ENCODE measurements around the gene DNAJB4. TPM values are rescaled to one million over a fixed set of nuclear protein-coding genes. Genes with fewer than 3 reads are reported as not detected.

Gene DNAJB4
- total and polyA plus RNA-seq, 2 experiments from 2014 or later: 12.4 to 12.9 TPM

DNA sequence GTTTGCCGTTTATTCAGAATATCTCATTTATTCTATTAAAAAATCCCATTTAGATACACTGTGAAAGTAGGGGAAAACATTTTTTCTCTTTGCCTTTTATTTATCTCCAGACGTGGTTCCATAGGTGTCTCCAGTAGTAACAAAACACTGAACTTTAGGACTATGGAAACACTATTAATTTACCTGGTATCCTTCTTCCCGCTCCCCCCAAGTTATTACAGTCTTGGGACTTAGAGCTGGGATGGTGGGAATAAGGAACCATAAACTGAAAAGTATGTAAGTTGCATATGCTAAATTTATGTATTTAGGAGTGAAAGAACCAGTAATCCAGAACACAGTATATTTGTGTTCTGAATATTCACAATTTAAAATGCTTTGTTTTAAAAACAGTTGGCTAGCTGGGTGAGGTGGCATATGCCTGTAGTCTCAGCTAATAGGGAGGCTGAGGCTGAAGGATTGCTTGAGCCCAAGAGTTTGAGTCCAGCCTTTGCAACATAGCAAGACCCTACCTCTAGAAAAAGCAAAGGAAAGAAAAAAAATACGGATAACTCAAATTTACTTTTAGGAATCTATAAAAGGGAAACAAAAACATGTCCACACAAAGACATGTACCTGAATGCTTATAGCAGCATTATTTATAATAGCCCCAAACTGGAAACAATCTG is 3.1 kb downstream of the DNAJB4 start:
- no peaks in the 10 kb centered on the region for H3K27me3 ChIP-seq (ENCODE audit: insufficient read depth)
- Mint-ChIP-seq H3K27ac (no peak overlapping the region), H3K36me3 (ENCODE audit: low read depth) (no peaks in the 10 kb centered on the region), H3K9me3 (peaks cover 2% of the 10 kb centered on the region; the same call in 1 of the 3 replicates), H3K4me1 (peaks cover 18% of the 10 kb centered on the region), H3K4me3 (no peak overlapping the region), H3K27me3 (ENCODE audit: insufficient read depth, low read depth, poor library complexity) (peaks cover 6% of the 10 kb centered on the region)
- H4K20me1 ChIP-seq (replicated peaks; ENCODE audit: insufficient read depth): no peaks in the 10 kb centered on the region
- no peaks in the 10 kb centered on the region for H3K9me2 ChIP-seq (ENCODE audit: insufficient read depth)
- H3K4me2 ChIP-seq: no peak overlapping the region
- H3K4me3 ChIP-seq: no peak overlapping the region
- no peak for ATAC-seq
- DNase-seq (ENCODE audit: low spot score): no peak
- H3K4me1 ChIP-seq (ENCODE audit: insufficient read depth): peaks cover 18% of the 10 kb centered on the region
- H3K27ac ChIP-seq (ENCODE audit: low read depth): no peak overlapping the region
- H2AFZ ChIP-seq: no peak overlapping the region
- no peaks in the 10 kb centered on the region for H3F3A ChIP-seq (replicated peaks; ENCODE audit: low read depth)
- H3K36me3 ChIP-seq (ENCODE audit: insufficient read depth): no peaks in the 10 kb centered on the region
- TF ChIP-seq CREB1 (CRISPR knock-in tag; IDR thresholded peaks at IDR 0.05; ENCODE audit: low read depth): no peak
- TF ChIP-seq EZH2 (IDR thresholded peaks at IDR 0.05; ENCODE audit: low read depth, unreplicated experiment): no peak
- TF ChIP-seq, protein P1, sequence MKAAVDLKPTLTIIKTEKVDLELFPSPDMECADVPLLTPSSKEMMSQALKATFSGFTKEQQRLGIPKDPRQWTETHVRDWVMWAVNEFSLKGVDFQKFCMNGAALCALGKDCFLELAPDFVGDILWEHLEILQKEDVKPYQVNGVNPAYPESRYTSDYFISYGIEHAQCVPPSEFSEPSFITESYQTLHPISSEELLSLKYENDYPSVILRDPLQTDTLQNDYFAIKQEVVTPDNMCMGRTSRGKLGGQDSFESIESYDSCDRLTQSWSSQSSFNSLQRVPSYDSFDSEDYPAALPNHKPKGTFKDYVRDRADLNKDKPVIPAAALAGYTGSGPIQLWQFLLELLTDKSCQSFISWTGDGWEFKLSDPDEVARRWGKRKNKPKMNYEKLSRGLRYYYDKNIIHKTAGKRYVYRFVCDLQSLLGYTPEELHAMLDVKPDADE (IDR thresholded peaks at IDR 0.05): no peak
- no peak for TF ChIP-seq EZH2phosphoT487 (IDR thresholded peaks at IDR 0.05; ENCODE audit: unreplicated experiment)
- TF ChIP-seq ZNF114 (CRISPR knock-in tag; IDR thresholded peaks at IDR 0.05): no peak
- no peak for TF ChIP-seq JUNB (IDR thresholded peaks at IDR 0.05; ENCODE audit: unreplicated experiment)
- TF ChIP-seq STAT1 (IDR thresholded peaks at IDR 0.05; ENCODE audit: unreplicated experiment): no peak
- TF ChIP-seq NANOG (IDR thresholded peaks at IDR 0.05; ENCODE audit: borderline replicate concordance): no peak
- no peak for TF ChIP-seq CTCF (conservative IDR thresholded peaks at IDR 0.05; ENCODE audit: low read depth in 2 of 2)
- TF ChIP-seq ZNF462 (CRISPR knock-in tag; IDR thresholded peaks at IDR 0.05): no peak
- TF ChIP-seq POLR2AphosphoS5 (IDR thresholded peaks at IDR 0.05; ENCODE audit: low read depth): no peak
- TF ChIP-seq ZNF331 (CRISPR knock-in tag; IDR thresholded peaks at IDR 0.05; ENCODE audit: low read depth): no peak
- no peak for TF ChIP-seq REST (IDR thresholded peaks at IDR 0.05; ENCODE audit: unreplicated experiment)
- no peaks in the 10 kb centered on the region for H3K79me2 ChIP-seq (replicated peaks; ENCODE audit: insufficient read depth)

All from GM23338 (cell line).